OCI-LY7 (cell line): ENCODE results near the gene SPATA45. TPM values are rescaled to one million over a fixed set of nuclear protein-coding genes. Genes with fewer than 3 reads are reported as not detected.
A peak's percentile ranks its signal among the peaks of the same experiment; 100 is the strongest.

Source experiments
- BruUV-seq: library from RNA; stranded (reverse); fragments of 400-500 nt; replicated peaks from 2 replicates; lab custom pipeline; 2021; lab: Mats Ljungman, UMichigan
- CTCF ChIA-PET: fragments of 300-600 bp; sonication (Branson Sonifier 250); formaldehyde crosslinking; loops from one replicate; lab custom pipeline; 2022; ENCODE audit warnings: antibody characterized with exemption; ENCODE audit not compliant: unreplicated experiment; lab: Charles Lee
- POLR2A ChIA-PET: fragments of 300-600 bp; sonication (Branson Sonifier 250); formaldehyde crosslinking; loops from one replicate; lab custom pipeline; 2022; ENCODE audit warnings: antibody characterized with exemption; lab: Charles Lee
- DNase-seq: peaks from one replicate; pipeline ENCODE4 v3.0.0-alpha.2; 2015; ENCODE audit warnings: low spot score
- H2AFZ ChIP-seq: fragments of 200-600 bp; sonication (generic), shearing (Covaris generic); 2 replicates; pipeline ENCODE4 v1.6.1; 2014; ENCODE audit warnings: mild to moderate bottlenecking, antibody characterized with exemption, low read length, moderate library complexity
- H3K27ac ChIP-seq: fragments of 200-600 bp; sonication (generic); 2 replicates; pipeline ENCODE4 v1.5.1; 2014; ENCODE audit warnings: mixed run types, low read depth, mild to moderate bottlenecking, moderate library complexity, low read length, inconsistent platforms; ENCODE audit not compliant: poor library complexity, severe bottlenecking
- H3K36me3 ChIP-seq: fragments of 200-600 bp; sonication (generic); 2 replicates; pipeline ENCODE4 v1.6.1; 2014; ENCODE audit warnings: mild to moderate bottlenecking, antibody characterized with exemption, low read length, moderate library complexity, mixed read lengths; ENCODE audit not compliant: insufficient read depth
- H3K4me1 ChIP-seq: fragments of 200-600 bp; sonication (generic); 2 replicates; pipeline ENCODE4 v1.5.1; 2014; ENCODE audit warnings: mild to moderate bottlenecking, low read length; ENCODE audit not compliant: insufficient read depth, poor library complexity, severe bottlenecking
- H3K4me2 ChIP-seq: fragments of 200-600 bp; sonication (generic); 2 replicates; pipeline ENCODE4 v1.6.1; 2014; ENCODE audit warnings: mild to moderate bottlenecking, low read length
- H3K4me3 ChIP-seq: fragments of 200-600 bp; sonication (generic); 2 replicates; pipeline ENCODE4 v1.5.1; 2014; ENCODE audit warnings: mild to moderate bottlenecking, low read depth, low read length; ENCODE audit not compliant: poor library complexity, severe bottlenecking
- H3K79me2 ChIP-seq: fragments of 200-600 bp; sonication (generic); 2 replicates; pipeline ENCODE4 v1.6.1; 2016; ENCODE audit warnings: low read depth, mild to moderate bottlenecking, low read length, moderate library complexity, mixed read lengths; ENCODE audit not compliant: insufficient read depth
- H3K9me2 ChIP-seq: fragments of 200-600 bp; sonication (generic); 2 replicates; pipeline ENCODE4 v1.6.1; 2016; ENCODE audit warnings: mild to moderate bottlenecking, low read length, mixed read lengths; ENCODE audit not compliant: insufficient read depth
- H3K9me3 ChIP-seq: fragments of 200-600 bp; sonication (generic); 2 replicates; pipeline ENCODE4 v1.6.1; 2014; ENCODE audit warnings: mild to moderate bottlenecking, mixed run types, low read length, mixed read lengths
- H4K20me1 ChIP-seq: fragments of 200-600 bp; sonication (generic); 2 replicates; pipeline ENCODE4 v1.6.1; 2014; ENCODE audit warnings: mild to moderate bottlenecking, antibody characterized with exemption, low read length, moderate library complexity, mixed read lengths; ENCODE audit not compliant: insufficient read depth
- EZH2phosphoT487 ChIP-seq: fragments of 200-600 bp; sonication (generic); IDR thresholded peaks from 2 replicates; pipeline ENCODE4 v1.6.1; 2018; ENCODE audit warnings: low read depth, borderline replicate concordance, mild to moderate bottlenecking, mixed run types, antibody characterized with exemption, low read length, moderate library complexity, mixed read lengths
- intact Hi-C: fragments of 100-400 bp; cut with micrococcal nuclease; formaldehyde crosslinking; loops from one replicate; pipeline ENCODE4 v1.10.0; 2022; ENCODE audit not compliant: unreplicated experiment
- total RNA-seq, 2 experiments: library from RNA; depleted of rRNA in 1 of 2; stranded (reverse); fragments of >200 nt in 1 of 2; shearing (Covaris generic) in 1 of 2; gene quantifications; 2 replicates each; pipeline ENCODE4 v1.2.3, GENCODE V29; 2014 to 2022
- TF ChIP-seq, protein P1 (sequence below): fragments of 200-600 bp; sonication (generic); conservative IDR thresholded peaks from 2 replicates; pipeline ENCODE4 v1.5.1; 2014; ENCODE audit warnings: mild to moderate bottlenecking, antibody characterized with exemption, low read length, moderate library complexity, mixed read lengths

The SPATA45 gene
- total RNA-seq, 2 experiments from 2014 or later: 0.74 to 0.82 TPM

DNA sequence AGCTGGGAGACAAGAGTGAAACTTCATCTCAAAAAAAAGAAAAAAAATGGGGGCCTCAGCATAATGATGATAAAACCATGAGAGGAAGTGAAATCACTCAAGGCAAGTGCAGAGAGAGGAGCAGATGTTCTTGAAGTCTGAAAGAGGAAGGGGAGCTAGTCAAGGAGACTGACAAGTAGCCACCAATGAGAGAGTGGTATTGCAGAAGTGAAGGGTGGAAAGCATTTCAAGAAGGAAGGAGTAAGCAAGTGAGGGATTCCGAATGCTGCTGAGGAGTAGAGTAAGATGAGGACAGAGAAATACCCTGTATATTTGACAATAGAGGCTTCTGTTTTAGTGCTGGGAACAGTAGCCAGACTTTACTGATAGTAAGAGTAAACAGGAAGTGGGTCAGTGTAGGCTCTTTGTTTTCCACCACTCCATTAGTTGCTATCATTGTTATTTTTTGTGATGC lies 52.9 kb downstream of the SPATA45 start:
- Histone ChIP-seq H3K79me2 (peaks cover 44% of the 10 kb centered on the region), H3K9me2 (no peaks in the 10 kb centered on the region), H3K27ac (peak overlapping the region; percentile 89), H3K36me3 (peaks cover 45% of the 10 kb centered on the region), H2AFZ (peak overlapping the region; percentile 45; the same call in 1 of the 2 replicates), H3K4me3 (peak overlapping the region; percentile 56), H4K20me1 (no peaks in the 10 kb centered on the region), H3K9me3 (peaks cover 6% of the 10 kb centered on the region; the same call in 1 of the 2 replicates), H3K4me2 (peak overlapping the region; percentile 65), H3K4me1 (peaks cover 57% of the 10 kb centered on the region)
- POLR2A ChIA-PET: interaction anchor here (0.6 to 5.3 kb wide), 14 partner anchors 8 to 560 kb away, joined by 3 to 25 read pairs (median 4); partner anchors contain the start of gene FLVCR1
- no peak for TF ChIP-seq EZH2phosphoT487
- TF ChIP-seq, protein P1, sequence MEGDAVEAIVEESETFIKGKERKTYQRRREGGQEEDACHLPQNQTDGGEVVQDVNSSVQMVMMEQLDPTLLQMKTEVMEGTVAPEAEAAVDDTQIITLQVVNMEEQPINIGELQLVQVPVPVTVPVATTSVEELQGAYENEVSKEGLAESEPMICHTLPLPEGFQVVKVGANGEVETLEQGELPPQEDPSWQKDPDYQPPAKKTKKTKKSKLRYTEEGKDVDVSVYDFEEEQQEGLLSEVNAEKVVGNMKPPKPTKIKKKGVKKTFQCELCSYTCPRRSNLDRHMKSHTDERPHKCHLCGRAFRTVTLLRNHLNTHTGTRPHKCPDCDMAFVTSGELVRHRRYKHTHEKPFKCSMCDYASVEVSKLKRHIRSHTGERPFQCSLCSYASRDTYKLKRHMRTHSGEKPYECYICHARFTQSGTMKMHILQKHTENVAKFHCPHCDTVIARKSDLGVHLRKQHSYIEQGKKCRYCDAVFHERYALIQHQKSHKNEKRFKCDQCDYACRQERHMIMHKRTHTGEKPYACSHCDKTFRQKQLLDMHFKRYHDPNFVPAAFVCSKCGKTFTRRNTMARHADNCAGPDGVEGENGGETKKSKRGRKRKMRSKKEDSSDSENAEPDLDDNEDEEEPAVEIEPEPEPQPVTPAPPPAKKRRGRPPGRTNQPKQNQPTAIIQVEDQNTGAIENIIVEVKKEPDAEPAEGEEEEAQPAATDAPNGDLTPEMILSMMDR: no peak
- intact Hi-C loops: loop anchor here (1.0 to 5.0 kb wide), 4 partner anchors 42 to 187 kb away; partner anchors contain the start of genes ATF3 and FLVCR1
- peak; percentile 97 for DNase-seq
- no TSS peak for BruUV-seq
- CTCF ChIA-PET: no interaction called here

DNA sequence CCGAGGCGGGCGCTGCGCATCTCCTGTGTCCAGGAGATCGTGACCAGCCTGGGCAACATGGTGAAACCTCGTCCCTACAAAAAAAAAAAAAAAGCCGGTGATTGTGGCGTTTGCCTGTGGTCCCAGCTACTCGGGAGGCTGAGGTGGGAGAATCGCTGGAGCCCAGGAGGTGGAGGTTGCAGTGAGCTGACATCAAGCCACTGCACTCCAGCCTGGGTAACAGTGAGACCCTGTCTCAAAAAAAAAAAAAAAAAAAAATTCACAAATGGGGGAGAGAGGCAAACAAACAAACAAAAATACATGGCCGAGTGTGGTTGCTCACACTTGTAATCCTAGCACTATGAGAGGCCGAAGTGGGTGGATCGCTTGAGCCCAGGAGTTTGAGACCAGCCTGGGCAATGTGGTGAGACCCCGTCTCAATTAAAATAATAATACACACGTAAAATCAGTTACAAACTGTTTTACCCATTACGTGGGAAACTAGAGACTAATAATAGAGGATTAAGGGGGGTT lies 55.0 kb downstream of the SPATA45 start:
- Histone ChIP-seq H3K36me3 (peaks cover 43% of the 10 kb centered on the region), H3K4me1 (peaks cover 62% of the 10 kb centered on the region), H3K9me3 (peaks cover 6% of the 10 kb centered on the region; the same call in 1 of the 2 replicates), H3K27ac (peak overlapping the region; percentile 89), H4K20me1 (peaks cover 4% of the 10 kb centered on the region; the same call in 1 of the 2 replicates), H3K4me2 (peak overlapping the region; percentile 83), H3K79me2 (peaks cover 65% of the 10 kb centered on the region), H3K9me2 (no peaks in the 10 kb centered on the region), H2AFZ (peak overlapping the region; percentile 58), H3K4me3 (peak overlapping the region; percentile 89)
- ChIA-PET CTCF (no interaction called here), POLR2A (interaction anchor here (0.6 to 5.3 kb wide), 12 partner anchors 12 to 218 kb away, joined by 3 to 25 read pairs (median 4); partner anchors contain the start of gene FLVCR1)
- peak; percentile 31 for DNase-seq
- intact Hi-C loops: loop anchor here (5.0 kb wide), 2 partner anchors 40 to 185 kb away; partner anchors contain the start of gene ATF3
- BruUV-seq: no TSS peak
- no peak for TF ChIP-seq EZH2phosphoT487
- TF ChIP-seq, protein P1: no peak
